HEK293 (cell line): ENCODE measurements around the gene CADPS2.

Experiments used
- CTCF ChIA-PET: fragments of 350-600 bp; formaldehyde crosslinking; extraction: SDS; loops from one replicate; lab custom pipeline; 2021; ENCODE audit warnings: antibody characterized with exemption; lab: Yijun Ruan, JAX
- POLR2A ChIA-PET: fragments of 300-600 bp; formaldehyde crosslinking; extraction: SDS; loops from one replicate; lab custom pipeline; 2020; ENCODE audit warnings: antibody characterized with exemption, inconsistent platforms; lab: Yijun Ruan, JAX
- H3K27ac ChIP-seq: fragments of 200-500 bp; sonication (Bioruptor generic); 2 replicates; pipeline ENCODE4 v1.5.1; 2014; ENCODE audit warnings: low read depth, low read length, control low read depth, inconsistent platforms; ENCODE audit errors: extremely low read depth
- H3K36me3 ChIP-seq, 2 experiments: fragments of 200-500 bp in 1 of 2; sonication (Bioruptor generic) in 1 of 2; 1 replicate in 1 of 2; 2 replicates in 1 of 2; pipeline ENCODE4 v1.5.1; 2014 to 2017; ENCODE audit warnings: inconsistent platforms in 2 of 2, low read length in 2 of 2; ENCODE audit not compliant: control insufficient read depth in 2 of 2, insufficient read depth in 1 of 2
- H3K4me1 ChIP-seq: fragments of 200-500 bp; sonication (Bioruptor generic); 2 replicates; pipeline ENCODE4 v1.5.1; 2014; ENCODE audit warnings: mild to moderate bottlenecking, low read length, inconsistent platforms; ENCODE audit not compliant: control insufficient read depth, insufficient read depth
- H3K4me3 ChIP-seq: 2 replicates; pipeline ENCODE4 v1.5.1; 2011; ENCODE audit warnings: low read depth, mild to moderate bottlenecking, control low read depth, low read length, moderate library complexity
- H3K9me3 ChIP-seq: fragments of 200-500 bp; sonication (Bioruptor generic); 2 replicates; pipeline ENCODE4 v1.5.1; 2014; ENCODE audit warnings: low read depth, low read length, inconsistent platforms; ENCODE audit not compliant: control insufficient read depth, insufficient read depth
- GLI4 ChIP-seq: fragments of 450-650 bp; formaldehyde crosslinking; IDR thresholded peaks from 2 replicates; pipeline ENCODE4 v1.5.1; 2016; ENCODE audit warnings: missing biosample characterization, missing genetic modification characterization
- IKZF3 ChIP-seq: fragments of 450-650 bp; IDR thresholded peaks from 2 replicates; pipeline ENCODE4 v1.5.0; 2018; ENCODE audit warnings: missing biosample characterization, mild to moderate bottlenecking, missing genetic modification characterization, moderate library complexity
- KLF10 ChIP-seq: fragments of 450-650 bp; IDR thresholded peaks from 2 replicates; pipeline ENCODE4 v1.5.1; 2018; ENCODE audit warnings: missing biosample characterization, mild to moderate bottlenecking, missing genetic modification characterization
- MEIS1 ChIP-seq: sonication (generic); formaldehyde crosslinking; IDR thresholded peaks from 2 replicates; pipeline ENCODE4 v1.8.1; 2022; ENCODE audit warnings: missing genetic modification reagents, mild to moderate bottlenecking, borderline replicate concordance
- ZBTB20 ChIP-seq: fragments of 450-650 bp; formaldehyde crosslinking; IDR thresholded peaks from 2 replicates; pipeline ENCODE4 v1.5.1; 2016; ENCODE audit warnings: missing biosample characterization, missing genetic modification characterization
- ZEB2 ChIP-seq: fragments of 450-650 bp; formaldehyde crosslinking; IDR thresholded peaks from 2 replicates; pipeline ENCODE4 v1.5.1; 2016; ENCODE audit warnings: missing biosample characterization, missing genetic modification characterization
- ZNF133 ChIP-seq: fragments of 450-650 bp; formaldehyde crosslinking; IDR thresholded peaks from 2 replicates; pipeline ENCODE4 v1.5.1; 2016; ENCODE audit warnings: missing biosample characterization, missing genetic modification characterization
- ZNF140 ChIP-seq: fragments of 450-650 bp; formaldehyde crosslinking; IDR thresholded peaks from 2 replicates; pipeline ENCODE4 v1.5.1; 2016; ENCODE audit warnings: missing biosample characterization, missing genetic modification characterization
- ZNF211 ChIP-seq: fragments of 450-650 bp; formaldehyde crosslinking; IDR thresholded peaks from 2 replicates; pipeline ENCODE4 v1.5.1; 2016; ENCODE audit warnings: low read depth, missing biosample characterization, missing genetic modification characterization
- ZNF223 ChIP-seq: fragments of 450-650 bp; formaldehyde crosslinking; IDR thresholded peaks from 2 replicates; pipeline ENCODE4 v1.5.1; 2016; ENCODE audit warnings: missing biosample characterization, missing genetic modification characterization
- ZNF544 ChIP-seq: fragments of 450-650 bp; formaldehyde crosslinking; IDR thresholded peaks from 2 replicates; pipeline ENCODE4 v1.5.0; 2017; ENCODE audit warnings: missing biosample characterization, missing genetic modification characterization
- ZNF560 ChIP-seq: fragments of 450-650 bp; formaldehyde crosslinking; IDR thresholded peaks from 2 replicates; pipeline ENCODE4 v1.5.1; 2017; ENCODE audit warnings: missing biosample characterization, missing genetic modification characterization, borderline replicate concordance
- ZNF596 ChIP-seq: fragments of 450-650 bp; IDR thresholded peaks from 2 replicates; pipeline ENCODE4 v1.5.0; 2018; ENCODE audit warnings: missing biosample characterization, mild to moderate bottlenecking, missing genetic modification characterization, moderate library complexity
- ZNF707 ChIP-seq: fragments of 450-650 bp; formaldehyde crosslinking; IDR thresholded peaks from 2 replicates; pipeline ENCODE4 v1.5.1; 2016; ENCODE audit warnings: missing biosample characterization, missing genetic modification characterization
- ZNF76 ChIP-seq: fragments of 450-650 bp; formaldehyde crosslinking; IDR thresholded peaks from 2 replicates; pipeline ENCODE4; 2016; ENCODE audit warnings: low read depth, missing biosample characterization, missing genetic modification characterization, borderline replicate concordance
- ZNF792 ChIP-seq: fragments of 450-650 bp; formaldehyde crosslinking; IDR thresholded peaks from 2 replicates; pipeline ENCODE4 v1.5.1; 2016; ENCODE audit warnings: missing biosample characterization, missing genetic modification characterization
- ZNF830 ChIP-seq: fragments of 450-650 bp; IDR thresholded peaks from 2 replicates; pipeline ENCODE4 v1.5.0; 2018; ENCODE audit warnings: missing biosample characterization, missing genetic modification characterization, low read depth, mild to moderate bottlenecking, moderate library complexity
- TF ChIP-seq, protein P1 (sequence below): fragments of 450-650 bp; formaldehyde crosslinking; IDR thresholded peaks from 2 replicates; pipeline ENCODE4 v1.5.1; 2016; ENCODE audit warnings: missing biosample characterization, missing genetic modification characterization
- TF ChIP-seq, protein P2 (sequence below): fragments of 450-650 bp; formaldehyde crosslinking; IDR thresholded peaks from 2 replicates; pipeline ENCODE4 v1.5.1; 2017; ENCODE audit warnings: missing biosample characterization, missing genetic modification characterization
- TF ChIP-seq, protein P3 (sequence below): fragments of 450-650 bp; IDR thresholded peaks from 2 replicates; pipeline ENCODE4 v1.5.1; 2018; ENCODE audit warnings: missing biosample characterization, mild to moderate bottlenecking, missing genetic modification characterization
- TF ChIP-seq, protein P4 (sequence below): fragments of 450-650 bp; formaldehyde crosslinking; IDR thresholded peaks from 2 replicates; pipeline ENCODE4 v1.5.1; 2017; ENCODE audit warnings: missing biosample characterization, missing genetic modification characterization
- TF ChIP-seq, protein P5 (sequence below): fragments of 450-650 bp; formaldehyde crosslinking; IDR thresholded peaks from 2 replicates; pipeline ENCODE4 v1.5.1; 2016; ENCODE audit warnings: missing biosample characterization, missing genetic modification characterization
- TF ChIP-seq, protein P6 (sequence below): fragments of 450-650 bp; formaldehyde crosslinking; IDR thresholded peaks from 2 replicates; pipeline ENCODE4 v1.5.1; 2016; ENCODE audit warnings: missing biosample characterization, missing genetic modification characterization, borderline replicate concordance

Gene CADPS2

DNA sequence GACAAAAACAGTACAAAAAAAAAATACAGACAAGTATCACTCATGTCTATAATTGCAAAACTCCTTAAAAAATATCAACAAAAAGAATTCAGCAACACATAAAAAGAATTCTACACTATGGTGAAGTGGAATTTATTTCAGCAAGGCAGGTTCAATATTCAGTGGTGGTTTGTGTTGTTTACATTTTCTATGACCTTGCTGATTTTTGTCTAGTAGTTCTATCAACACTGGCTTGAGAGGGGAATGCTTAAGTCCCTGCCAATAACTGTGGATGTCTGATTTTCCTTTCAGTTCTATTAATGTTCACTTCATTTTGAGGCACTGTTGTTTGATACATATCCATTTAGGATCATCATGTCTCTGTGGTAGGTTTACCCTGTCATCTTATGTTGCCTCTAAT, 58.5 kb downstream of the CADPS2 start:
- ChIA-PET POLR2A (no interaction called here), CTCF (no interaction called here)
- Histone ChIP-seq H3K4me1 (no peaks in the 10 kb centered on the region), H3K4me3 (no peak overlapping the region), H3K36me3 (no peaks in the 10 kb centered on the region), H3K9me3 (no peaks in the 10 kb centered on the region), H3K27ac (no peak overlapping the region)
- no peak for TF ChIP-seq KLF10 (tag by site-specific recombination)
- TF ChIP-seq, protein P1, sequence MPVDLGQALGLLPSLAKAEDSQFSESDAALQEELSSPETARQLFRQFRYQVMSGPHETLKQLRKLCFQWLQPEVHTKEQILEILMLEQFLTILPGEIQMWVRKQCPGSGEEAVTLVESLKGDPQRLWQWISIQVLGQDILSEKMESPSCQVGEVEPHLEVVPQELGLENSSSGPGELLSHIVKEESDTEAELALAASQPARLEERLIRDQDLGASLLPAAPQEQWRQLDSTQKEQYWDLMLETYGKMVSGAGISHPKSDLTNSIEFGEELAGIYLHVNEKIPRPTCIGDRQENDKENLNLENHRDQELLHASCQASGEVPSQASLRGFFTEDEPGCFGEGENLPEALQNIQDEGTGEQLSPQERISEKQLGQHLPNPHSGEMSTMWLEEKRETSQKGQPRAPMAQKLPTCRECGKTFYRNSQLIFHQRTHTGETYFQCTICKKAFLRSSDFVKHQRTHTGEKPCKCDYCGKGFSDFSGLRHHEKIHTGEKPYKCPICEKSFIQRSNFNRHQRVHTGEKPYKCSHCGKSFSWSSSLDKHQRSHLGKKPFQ (tag by site-specific recombination): no peak
- no peak for TF ChIP-seq MEIS1 (CRISPR knock-in tag)
- TF ChIP-seq, protein P2, sequence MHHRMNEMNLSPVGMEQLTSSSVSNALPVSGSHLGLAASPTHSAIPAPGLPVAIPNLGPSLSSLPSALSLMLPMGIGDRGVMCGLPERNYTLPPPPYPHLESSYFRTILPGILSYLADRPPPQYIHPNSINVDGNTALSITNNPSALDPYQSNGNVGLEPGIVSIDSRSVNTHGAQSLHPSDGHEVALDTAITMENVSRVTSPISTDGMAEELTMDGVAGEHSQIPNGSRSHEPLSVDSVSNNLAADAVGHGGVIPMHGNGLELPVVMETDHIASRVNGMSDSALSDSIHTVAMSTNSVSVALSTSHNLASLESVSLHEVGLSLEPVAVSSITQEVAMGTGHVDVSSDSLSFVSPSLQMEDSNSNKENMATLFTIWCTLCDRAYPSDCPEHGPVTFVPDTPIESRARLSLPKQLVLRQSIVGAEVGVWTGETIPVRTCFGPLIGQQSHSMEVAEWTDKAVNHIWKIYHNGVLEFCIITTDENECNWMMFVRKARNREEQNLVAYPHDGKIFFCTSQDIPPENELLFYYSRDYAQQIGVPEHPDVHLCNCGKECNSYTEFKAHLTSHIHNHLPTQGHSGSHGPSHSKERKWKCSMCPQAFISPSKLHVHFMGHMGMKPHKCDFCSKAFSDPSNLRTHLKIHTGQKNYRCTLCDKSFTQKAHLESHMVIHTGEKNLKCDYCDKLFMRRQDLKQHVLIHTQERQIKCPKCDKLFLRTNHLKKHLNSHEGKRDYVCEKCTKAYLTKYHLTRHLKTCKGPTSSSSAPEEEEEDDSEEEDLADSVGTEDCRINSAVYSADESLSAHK (tag by site-specific recombination): no peak
- no peak for TF ChIP-seq ZNF544 (tag by site-specific recombination)
- TF ChIP-seq, protein P3, sequence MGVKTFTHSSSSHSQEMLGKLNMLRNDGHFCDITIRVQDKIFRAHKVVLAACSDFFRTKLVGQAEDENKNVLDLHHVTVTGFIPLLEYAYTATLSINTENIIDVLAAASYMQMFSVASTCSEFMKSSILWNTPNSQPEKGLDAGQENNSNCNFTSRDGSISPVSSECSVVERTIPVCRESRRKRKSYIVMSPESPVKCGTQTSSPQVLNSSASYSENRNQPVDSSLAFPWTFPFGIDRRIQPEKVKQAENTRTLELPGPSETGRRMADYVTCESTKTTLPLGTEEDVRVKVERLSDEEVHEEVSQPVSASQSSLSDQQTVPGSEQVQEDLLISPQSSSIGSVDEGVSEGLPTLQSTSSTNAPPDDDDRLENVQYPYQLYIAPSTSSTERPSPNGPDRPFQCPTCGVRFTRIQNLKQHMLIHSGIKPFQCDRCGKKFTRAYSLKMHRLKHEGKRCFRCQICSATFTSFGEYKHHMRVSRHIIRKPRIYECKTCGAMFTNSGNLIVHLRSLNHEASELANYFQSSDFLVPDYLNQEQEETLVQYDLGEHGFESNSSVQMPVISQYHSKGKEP: no peak
- no peak for TF ChIP-seq ZNF211
- no peak for TF ChIP-seq ZEB2 (tag by site-specific recombination)

DNA sequence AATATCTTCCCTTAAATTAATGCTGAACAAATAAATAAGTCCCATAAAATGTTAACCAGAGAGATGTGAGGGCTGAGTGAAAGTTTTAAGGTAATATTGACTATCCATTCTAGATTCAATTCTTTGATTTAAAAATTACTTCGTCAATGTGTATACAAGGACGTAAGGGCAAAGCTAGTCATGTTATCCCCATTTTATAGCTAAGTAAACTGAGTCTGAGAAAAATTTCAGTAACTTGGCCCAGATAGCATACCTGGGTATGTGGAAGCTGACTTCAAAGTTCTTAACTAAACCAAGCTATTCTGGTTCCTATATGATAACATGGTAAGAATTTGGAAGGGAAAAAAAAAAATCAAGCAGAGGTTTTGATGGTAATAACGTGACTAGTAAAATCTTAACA, 72.4 kb downstream of the CADPS2 start:
- ChIA-PET CTCF (interaction anchor here (0.7 kb wide), 1 partner anchor 15 kb away, joined by 3 read pairs; no protein-coding TSS in a partner anchor), POLR2A (no interaction called here)
- no peaks in the 10 kb centered on the region for H3K36me3 ChIP-seq
- H3K4me1 ChIP-seq: peaks cover 7% of the 10 kb centered on the region; the same call in 1 of the 2 replicates
- no peak overlapping the region for H3K27ac ChIP-seq
- no peaks in the 10 kb centered on the region for H3K9me3 ChIP-seq
- no peak overlapping the region for H3K4me3 ChIP-seq
- TF ChIP-seq, protein P4, sequence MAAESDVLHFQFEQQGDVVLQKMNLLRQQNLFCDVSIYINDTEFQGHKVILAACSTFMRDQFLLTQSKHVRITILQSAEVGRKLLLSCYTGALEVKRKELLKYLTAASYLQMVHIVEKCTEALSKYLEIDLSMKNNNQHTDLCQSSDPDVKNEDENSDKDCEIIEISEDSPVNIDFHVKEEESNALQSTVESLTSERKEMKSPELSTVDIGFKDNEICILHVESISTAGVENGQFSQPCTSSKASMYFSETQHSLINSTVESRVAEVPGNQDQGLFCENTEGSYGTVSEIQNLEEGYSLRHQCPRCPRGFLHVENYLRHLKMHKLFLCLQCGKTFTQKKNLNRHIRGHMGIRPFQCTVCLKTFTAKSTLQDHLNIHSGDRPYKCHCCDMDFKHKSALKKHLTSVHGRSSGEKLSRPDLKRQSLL (tag by site-specific recombination): no peak
- TF ChIP-seq, protein P5, sequence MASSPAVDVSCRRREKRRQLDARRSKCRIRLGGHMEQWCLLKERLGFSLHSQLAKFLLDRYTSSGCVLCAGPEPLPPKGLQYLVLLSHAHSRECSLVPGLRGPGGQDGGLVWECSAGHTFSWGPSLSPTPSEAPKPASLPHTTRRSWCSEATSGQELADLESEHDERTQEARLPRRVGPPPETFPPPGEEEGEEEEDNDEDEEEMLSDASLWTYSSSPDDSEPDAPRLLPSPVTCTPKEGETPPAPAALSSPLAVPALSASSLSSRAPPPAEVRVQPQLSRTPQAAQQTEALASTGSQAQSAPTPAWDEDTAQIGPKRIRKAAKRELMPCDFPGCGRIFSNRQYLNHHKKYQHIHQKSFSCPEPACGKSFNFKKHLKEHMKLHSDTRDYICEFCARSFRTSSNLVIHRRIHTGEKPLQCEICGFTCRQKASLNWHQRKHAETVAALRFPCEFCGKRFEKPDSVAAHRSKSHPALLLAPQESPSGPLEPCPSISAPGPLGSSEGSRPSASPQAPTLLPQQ (tag by site-specific recombination): no peak
- TF ChIP-seq IKZF3 (no peak), ZNF830 (tag by site-specific recombination) (no peak), ZNF140 (tag by site-specific recombination) (no peak)

DNA sequence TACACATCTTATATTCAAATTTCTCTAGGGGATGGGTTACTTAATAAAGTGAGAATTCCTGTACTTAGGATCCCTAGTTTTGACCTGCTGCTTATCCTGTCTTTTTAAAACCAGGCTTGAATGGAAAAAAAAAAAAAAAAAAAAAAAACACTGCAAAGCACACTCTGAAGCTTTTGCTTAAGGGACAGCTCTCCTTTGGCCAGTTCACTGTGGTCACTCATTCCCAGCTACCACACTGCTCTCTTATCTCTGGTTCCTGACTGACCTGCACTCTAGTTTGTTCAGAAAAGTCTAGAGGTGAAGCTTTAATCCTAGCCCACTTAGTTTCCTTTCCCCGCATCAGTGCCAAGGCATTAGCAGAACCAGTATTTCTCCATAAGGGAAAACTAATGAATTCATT, 82.4 kb downstream of the CADPS2 start:
- POLR2A ChIA-PET: no interaction called here
- H3K27ac ChIP-seq: no peak overlapping the region
- CTCF ChIA-PET: interaction anchor here (0.7 to 1.3 kb wide), 4 partner anchors 10 to 564 kb away, joined by 3 to 8 read pairs (median 4); no protein-coding TSS in a partner anchor
- no peak for TF ChIP-seq ZNF76 (tag by site-specific recombination)
- TF ChIP-seq ZNF544 (tag by site-specific recombination): no peak
- no peak for TF ChIP-seq ZNF133 (tag by site-specific recombination)
- TF ChIP-seq ZNF560: no peak
- TF ChIP-seq ZBTB20: no peak
- no peak for TF ChIP-seq ZNF792 (tag by site-specific recombination)
- TF ChIP-seq ZNF596: no peak
- TF ChIP-seq, protein P6, sequence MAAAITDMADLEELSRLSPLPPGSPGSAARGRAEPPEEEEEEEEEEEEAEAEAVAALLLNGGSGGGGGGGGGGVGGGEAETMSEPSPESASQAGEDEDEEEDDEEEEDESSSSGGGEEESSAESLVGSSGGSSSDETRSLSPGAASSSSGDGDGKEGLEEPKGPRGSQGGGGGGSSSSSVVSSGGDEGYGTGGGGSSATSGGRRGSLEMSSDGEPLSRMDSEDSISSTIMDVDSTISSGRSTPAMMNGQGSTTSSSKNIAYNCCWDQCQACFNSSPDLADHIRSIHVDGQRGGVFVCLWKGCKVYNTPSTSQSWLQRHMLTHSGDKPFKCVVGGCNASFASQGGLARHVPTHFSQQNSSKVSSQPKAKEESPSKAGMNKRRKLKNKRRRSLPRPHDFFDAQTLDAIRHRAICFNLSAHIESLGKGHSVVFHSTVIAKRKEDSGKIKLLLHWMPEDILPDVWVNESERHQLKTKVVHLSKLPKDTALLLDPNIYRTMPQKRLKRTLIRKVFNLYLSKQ (tag by site-specific recombination): no peak
- TF ChIP-seq GLI4 (tag by site-specific recombination): no peak
- TF ChIP-seq ZNF223 (tag by site-specific recombination): no peak
- no peak for TF ChIP-seq ZNF707 (tag by site-specific recombination)

More for the DNA sequence above, 82.4 kb downstream of the CADPS2 start:
- Histone ChIP-seq H3K4me3 (no peak overlapping the region), H3K4me1 (peaks cover 3% of the 10 kb centered on the region; the same call in 1 of the 2 replicates), H3K36me3 (no peaks in the 10 kb centered on the region; a peak in 1 of 3 replicates), H3K9me3 (no peaks in the 10 kb centered on the region)
